Sigmoid colon (tissue), 7 donors: ENCODE results near the gene KCNK3. TPM values are rescaled to one million over a fixed set of nuclear protein-coding genes. Genes with fewer than 3 reads are reported as not detected.

ENCODE experiments used
- DNase-seq: peaks from one replicate; pipeline ENCODE4 v3.0.0-alpha.2; 2019
- H3K27ac ChIP-seq, 4 donors: fragments of 200-600 bp; sonication (generic); one replicate each; pipeline ENCODE4 v1.5.1; 2016 to 2019; ENCODE audit warnings: mild to moderate bottlenecking in 1 of 4
- H3K27me3 ChIP-seq, 3 donors: fragments of 200-600 bp; sonication (generic); one replicate each; pipeline ENCODE4 v1.5.1; 2019; ENCODE audit warnings: mild to moderate bottlenecking in 1 of 3
- H3K36me3 ChIP-seq, 4 donors: fragments of 200-600 bp; sonication (generic); one replicate each; pipeline ENCODE4 v1.5.1; 2016 to 2019
- H3K4me1 ChIP-seq, 4 donors: fragments of 200-600 bp; sonication (generic); one replicate each; pipeline ENCODE4 v1.5.1; 2017 to 2019
- H3K4me3 ChIP-seq, 4 donors: fragments of 200-600 bp; sonication (generic); one replicate each; pipeline ENCODE4 v1.5.1; 2017 to 2019; ENCODE audit warnings: mild to moderate bottlenecking in 2 of 4, moderate library complexity in 1 of 4
- H3K9me3 ChIP-seq, 4 donors: fragments of 200-600 bp in 3 of 4; sonication (generic) in 3 of 4; one replicate each; pipeline versions ENCODE4 v1.5.1 to v1.6.1; 2013 to 2019
- CTCF ChIP-seq, 4 experiments: fragments of 450-650 bp in 3 of 4; fragments of 200-600 bp in 1 of 4; IDR thresholded peaks; one replicate each; pipeline ENCODE4 v1.5.1; 2016 to 2019; ENCODE audit warnings: antibody characterized with exemption in 4 of 4, mild to moderate bottlenecking in 3 of 4, moderate library complexity in 2 of 4
- EP300 ChIP-seq, 4 donors: sonication (generic); formaldehyde crosslinking; IDR thresholded peaks; one replicate each; pipeline ENCODE4 v1.6.1; 2017; ENCODE audit warnings: antibody characterized with exemption in 4 of 4
- POLR2A ChIP-seq, 2 donors: fragments of 450-650 bp; IDR thresholded peaks; one replicate each; pipeline ENCODE4 v1.6.1; 2016; ENCODE audit warnings: antibody characterized with exemption in 2 of 2, mild to moderate bottlenecking in 2 of 2, moderate library complexity in 2 of 2
- POLR2AphosphoS5 ChIP-seq, 4 donors: sonication (generic); formaldehyde crosslinking; IDR thresholded peaks; one replicate each; pipeline ENCODE4 v1.6.1; 2017; ENCODE audit warnings: antibody characterized with exemption in 4 of 4
- WGBS, 2 donors: extraction: QIAGEN DNeasy Blood & Tissue Kit; methylation state at CpG; one replicate each; pipeline ENCODE4 v1.1.7; 2013; 5-methylcytosine and 5-hydroxymethylcytosine counted together
- intact Hi-C: fragments of 100-400 bp; cut with DNase I; formaldehyde crosslinking; loops from one replicate; pipeline ENCODE4 v1.15.1; 2023
- polyA plus RNA-seq, 3 donors: library from polyadenylated mRNA; stranded (reverse); fragments of 200-250 nt; gene quantifications; one replicate each; pipeline ENCODE4 v1.2.3, GENCODE V29; 2013
- total RNA-seq, 4 donors: library from RNA; depleted of rRNA; stranded (reverse); fragments of >200 nt; gene quantifications; one replicate each; pipeline ENCODE4 v1.1.0, GENCODE V29; 2016
- donor health status: healthy with polysubstance abuse.
- donor health status: Bipolar disorder and iron deficiency.
- donor health status: healthy.

KCNK3 gene
- total and polyA plus RNA-seq, 7 donors = under 0.01 to 12.2 (median 2.9) TPM

- intact Hi-C loops = no loop called here
- Histone ChIP-seq H3K9me3 (no peaks in the 10 kb centered on the region), H3K4me1 (peaks cover 0 to 15% (median 13%) of the 10 kb centered on the region in 4 donors), H3K27ac (no peak overlapping the region), H3K27me3 (no peaks in the 10 kb centered on the region), H3K36me3 (no peaks in the 10 kb centered on the region), H3K4me3 (no peak overlapping the region)
- 78 to 94% methylated on average over 2 of the region's 2 CpGs for WGBS, 2 donors
- no peak for DNase-seq
- TF ChIP-seq CTCF (IDR thresholded peaks at IDR 0.05) (no peak), POLR2AphosphoS5 (IDR thresholded peaks at IDR 0.05) (no peak), POLR2A (IDR thresholded peaks at IDR 0.05) (no peak), EP300 (IDR thresholded peaks at IDR 0.05) (no peak)
Observed at GRCh38 chr2:26729311-26729710, 36.8 kb downstream of the KCNK3 start.

- H3K36me3 ChIP-seq = no peaks in the 10 kb centered on the region
- TF ChIP-seq POLR2AphosphoS5 (IDR thresholded peaks at IDR 0.05) (no peak), CTCF (IDR thresholded peaks at IDR 0.05) (no peak), POLR2A (IDR thresholded peaks at IDR 0.05) (no peak), EP300 (IDR thresholded peaks at IDR 0.05) (no peak)
- intact Hi-C loops = no loop called here
- H3K4me1 ChIP-seq = peaks cover 0 to under 1% (median 0%) of the 10 kb centered on the region in 4 donors
- H3K27me3 ChIP-seq = no peaks in the 10 kb centered on the region
- no peak overlapping the region for H3K27ac ChIP-seq
- H3K9me3 ChIP-seq = no peaks in the 10 kb centered on the region
- no peak overlapping the region for H3K4me3 ChIP-seq
- 31 to 61% methylated on average over 19 of the region's 19 CpGs for WGBS, 2 donors
- DNase-seq = no peak
Observed at GRCh38 chr2:26730549-26731344, 38.2 kb downstream of the KCNK3 start.

GRCh38 chr2:26731714-26732113 lies 39.2 kb downstream of the KCNK3 start:
- Histone ChIP-seq H3K27ac (no peak overlapping the region), H3K36me3 (no peaks in the 10 kb centered on the region), H3K9me3 (no peaks in the 10 kb centered on the region), H3K4me3 (no peak overlapping the region), H3K4me1 (no peaks in the 10 kb centered on the region), H3K27me3 (no peaks in the 10 kb centered on the region)
- TF ChIP-seq CTCF (IDR thresholded peaks at IDR 0.05) = no peak
- no peak for TF ChIP-seq POLR2A (IDR thresholded peaks at IDR 0.05)
- DNase-seq = no peak
- intact Hi-C loops = no loop called here
- whole genome bisulfite sequencing, 2 donors = 85 to 89% methylated on average over 4 of the region's 4 CpGs

GRCh38 chr2:26732446-26732845 lies 39.9 kb downstream of the KCNK3 start:
- DNase-seq = no peak
- WGBS, 2 donors = 65 to 95% methylated on average over 3 of the region's 3 CpGs
- no peaks in the 10 kb centered on the region for H3K9me3 ChIP-seq
- intact Hi-C loops = no loop called here
- H3K4me1 ChIP-seq = no peaks in the 10 kb centered on the region
- TF ChIP-seq CTCF (IDR thresholded peaks at IDR 0.05) (no peak), POLR2AphosphoS5 (IDR thresholded peaks at IDR 0.05) (no peak), EP300 (IDR thresholded peaks at IDR 0.05) (no peak), POLR2A (IDR thresholded peaks at IDR 0.05) (no peak)
- H3K27ac ChIP-seq = no peak overlapping the region
- no peaks in the 10 kb centered on the region for H3K36me3 ChIP-seq
- H3K27me3 ChIP-seq = no peaks in the 10 kb centered on the region
- H3K4me3 ChIP-seq = no peak overlapping the region

GRCh38 chr2:26733413-26733812 lies 40.9 kb downstream of the KCNK3 start:
- H3K36me3 ChIP-seq = no peaks in the 10 kb centered on the region
- 85 to 90% methylated on average over 9 of the region's 9 CpGs for WGBS, 2 donors
- no peak for TF ChIP-seq CTCF (IDR thresholded peaks at IDR 0.05)
- no peak for TF ChIP-seq POLR2AphosphoS5 (IDR thresholded peaks at IDR 0.05)
- no peak for TF ChIP-seq EP300 (IDR thresholded peaks at IDR 0.05)
- TF ChIP-seq POLR2A (IDR thresholded peaks at IDR 0.05) = no peak
- H3K4me3 ChIP-seq = no peak overlapping the region
- H3K27me3 ChIP-seq = no peaks in the 10 kb centered on the region
- H3K27ac ChIP-seq = no peak overlapping the region
- no peak for DNase-seq
- intact Hi-C loops = no loop called here
- H3K9me3 ChIP-seq = no peaks in the 10 kb centered on the region
- no peaks in the 10 kb centered on the region for H3K4me1 ChIP-seq
